MM.1S (cell line): ENCODE measurements around the gene LRRC18.

ENCODE experiments used
- CTCF ChIP-seq: fragments of 300-600 bp; sonication (generic); IDR thresholded peaks from 2 replicates; pipeline ENCODE4 v1.5.1; 2016; ENCODE audit warnings: antibody characterized with exemption, low read length, mixed read lengths
- EZH2 ChIP-seq: fragments of 300-600 bp; sonication (generic); optimal IDR thresholded peaks from 2 replicates; pipeline ENCODE3; 2017; ENCODE audit warnings: low read depth, mild to moderate bottlenecking, antibody characterized with exemption, low read length, mixed read lengths
- EZH2phosphoT487 ChIP-seq: fragments of 300-600 bp; sonication (generic); IDR thresholded peaks from 2 replicates; pipeline ENCODE4 v1.6.1; 2018; ENCODE audit warnings: antibody characterized with exemption, low read length

GRCh38 chr10:48907730-48908129 is 31.9 kb downstream of the LRRC18 start:
- TF ChIP-seq EZH2, result no peak
- no peak for TF ChIP-seq CTCF
- no peak for TF ChIP-seq EZH2phosphoT487
